Thoracic aorta (tissue), 2 donors: ENCODE data around the gene YIPF3. TPM values are rescaled to one million over a fixed set of nuclear protein-coding genes. Genes with fewer than 3 reads are reported as not detected.

ENCODE experiments used
- ATAC-seq: fragments of 150-250 bp; one replicate; pipeline ENCODE4 v1.8.0; 2017; ENCODE audit warnings: low read depth; ENCODE audit not compliant: insufficient number of reproducible peaks, low FRiP score
- DNase-seq: peaks from one replicate; pipeline ENCODE4 v3.0.0-alpha.2; 2020; ENCODE audit warnings: low spot score
- H3K27ac ChIP-seq, 2 donors: fragments of 200-600 bp; sonication (generic); 1 replicate in 1 of 2; 2 replicates in 1 of 2; pipeline ENCODE4 v1.5.1; 2016; ENCODE audit warnings: mild to moderate bottlenecking in 2 of 2, moderate library complexity in 2 of 2
- H3K27me3 ChIP-seq: fragments of 200-600 bp; sonication (generic); replicated peaks from 2 replicates; pipeline ENCODE4 v1.6.0; 2016; ENCODE audit warnings: mild to moderate bottlenecking; ENCODE audit not compliant: insufficient read depth
- H3K36me3 ChIP-seq: fragments of 200-600 bp; sonication (generic); one replicate; pipeline ENCODE4 v1.5.1; 2016
- H3K4me1 ChIP-seq, 2 donors: fragments of 200-600 bp; sonication (generic); 1 replicate in 1 of 2; 2 replicates in 1 of 2; pipeline versions ENCODE4 v1.5.1 to v1.6.0; 2016; ENCODE audit warnings: low read depth in 2 of 2, mild to moderate bottlenecking in 1 of 2; ENCODE audit not compliant: control insufficient read depth in 1 of 2
- H3K4me3 ChIP-seq: fragments of 200-600 bp; sonication (generic); 2 replicates; pipeline ENCODE4 v1.5.1; 2016; ENCODE audit warnings: mild to moderate bottlenecking
- H3K9me3 ChIP-seq: fragments of 200-600 bp; sonication (generic); 2 replicates; pipeline ENCODE4 v1.5.1; 2016
- total RNA-seq, 2 donors: library from RNA; depleted of rRNA; stranded (reverse); fragments of >200 nt; gene quantifications; one replicate each; pipeline versions ENCODE4 v1.1.0 to v1.2.3, GENCODE V29; 2016
- TF ChIP-seq, protein P1 (sequence below): fragments of 200-600 bp; sonication (generic); IDR thresholded peaks from one replicate; pipeline ENCODE4 v1.5.1; 2019; ENCODE audit warnings: antibody characterized with exemption

YIPF3 gene
- total RNA-seq, 2 donors from 2014 or later = 92.2 to 160 TPM

DNA sequence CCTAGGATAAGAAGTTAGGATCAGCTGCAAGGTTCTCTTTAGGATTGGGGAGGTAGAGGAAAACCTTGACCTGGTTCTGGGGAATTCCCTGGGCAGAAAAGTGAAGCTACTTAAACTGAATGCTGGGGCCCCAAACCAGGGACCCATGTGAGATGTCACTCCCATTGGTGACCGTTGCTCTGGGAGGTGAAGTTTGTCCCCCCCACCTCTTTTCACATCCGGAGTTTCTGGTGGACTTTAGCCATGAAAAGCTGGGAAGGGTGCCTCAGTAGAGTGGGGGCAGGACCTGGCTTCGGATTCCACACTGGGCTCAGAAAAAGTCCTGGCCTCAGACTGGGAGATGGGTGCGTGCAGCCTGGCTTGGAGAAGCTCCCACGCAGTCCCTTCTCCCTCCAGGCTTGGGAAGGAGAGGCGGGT is 26.2 kb downstream of the YIPF3 start:
- ATAC-seq (no peak), DNase-seq (no peak)
- TF ChIP-seq, protein P1, sequence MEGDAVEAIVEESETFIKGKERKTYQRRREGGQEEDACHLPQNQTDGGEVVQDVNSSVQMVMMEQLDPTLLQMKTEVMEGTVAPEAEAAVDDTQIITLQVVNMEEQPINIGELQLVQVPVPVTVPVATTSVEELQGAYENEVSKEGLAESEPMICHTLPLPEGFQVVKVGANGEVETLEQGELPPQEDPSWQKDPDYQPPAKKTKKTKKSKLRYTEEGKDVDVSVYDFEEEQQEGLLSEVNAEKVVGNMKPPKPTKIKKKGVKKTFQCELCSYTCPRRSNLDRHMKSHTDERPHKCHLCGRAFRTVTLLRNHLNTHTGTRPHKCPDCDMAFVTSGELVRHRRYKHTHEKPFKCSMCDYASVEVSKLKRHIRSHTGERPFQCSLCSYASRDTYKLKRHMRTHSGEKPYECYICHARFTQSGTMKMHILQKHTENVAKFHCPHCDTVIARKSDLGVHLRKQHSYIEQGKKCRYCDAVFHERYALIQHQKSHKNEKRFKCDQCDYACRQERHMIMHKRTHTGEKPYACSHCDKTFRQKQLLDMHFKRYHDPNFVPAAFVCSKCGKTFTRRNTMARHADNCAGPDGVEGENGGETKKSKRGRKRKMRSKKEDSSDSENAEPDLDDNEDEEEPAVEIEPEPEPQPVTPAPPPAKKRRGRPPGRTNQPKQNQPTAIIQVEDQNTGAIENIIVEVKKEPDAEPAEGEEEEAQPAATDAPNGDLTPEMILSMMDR = no peak
- Histone ChIP-seq H3K9me3 (no peaks in the 10 kb centered on the region), H3K4me1 (peaks cover 4 to 17% of the 10 kb centered on the region in 2 donors), H3K4me3 (no peak overlapping the region), H3K27me3 (no peaks in the 10 kb centered on the region), H3K36me3 (peaks cover 2% of the 10 kb centered on the region), H3K27ac (no peak overlapping the region)

DNA sequence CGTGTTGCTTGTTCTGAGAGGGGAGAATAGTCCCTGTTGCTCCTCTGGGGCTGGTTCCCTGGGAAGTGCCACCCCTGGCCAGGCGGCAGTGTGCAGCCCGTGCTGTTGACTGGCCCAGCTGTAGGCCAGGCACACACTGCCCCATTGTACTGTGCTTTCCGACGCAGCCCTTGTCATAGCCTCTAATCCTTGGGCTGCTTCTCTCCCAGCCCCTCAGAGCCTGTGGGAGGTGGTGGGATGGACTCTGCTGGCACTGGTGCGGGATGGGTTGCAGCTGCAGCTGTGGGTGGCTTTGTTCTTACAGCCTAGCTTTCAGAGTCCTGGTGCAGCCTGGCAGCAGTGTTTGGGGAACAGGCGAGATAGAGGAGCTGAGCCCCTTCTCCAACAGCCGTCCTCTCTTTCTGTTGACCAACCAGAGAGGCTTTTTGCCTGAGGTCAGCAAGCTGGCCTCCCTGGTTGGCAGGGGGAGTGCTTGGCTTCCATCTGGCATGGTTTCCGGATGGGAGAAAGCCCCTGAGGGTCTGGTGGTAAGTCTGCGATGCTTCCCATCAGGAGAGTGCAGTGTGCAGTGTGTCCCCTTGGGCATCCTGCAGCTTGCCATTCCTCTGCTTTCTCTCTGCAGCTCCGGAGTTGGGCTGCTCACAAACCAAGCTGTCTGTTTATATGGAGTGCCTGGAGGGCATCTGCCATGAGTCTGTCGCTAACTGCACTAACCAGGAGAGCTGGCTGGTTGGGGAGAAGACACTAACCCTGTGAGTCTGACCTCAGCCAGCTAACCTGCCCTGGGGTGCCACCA is 27.3 kb downstream of the YIPF3 start:
- Histone ChIP-seq H3K27me3 (no peaks in the 10 kb centered on the region), H3K4me3 (no peak overlapping the region), H3K27ac (no peak overlapping the region), H3K36me3 (peaks cover 3% of the 10 kb centered on the region), H3K9me3 (no peaks in the 10 kb centered on the region), H3K4me1 (peaks cover 0 to 14% of the 10 kb centered on the region in 2 donors)
- TF ChIP-seq, protein P1 = no peak
- DNase-seq (no peak), ATAC-seq (no peak)

DNA sequence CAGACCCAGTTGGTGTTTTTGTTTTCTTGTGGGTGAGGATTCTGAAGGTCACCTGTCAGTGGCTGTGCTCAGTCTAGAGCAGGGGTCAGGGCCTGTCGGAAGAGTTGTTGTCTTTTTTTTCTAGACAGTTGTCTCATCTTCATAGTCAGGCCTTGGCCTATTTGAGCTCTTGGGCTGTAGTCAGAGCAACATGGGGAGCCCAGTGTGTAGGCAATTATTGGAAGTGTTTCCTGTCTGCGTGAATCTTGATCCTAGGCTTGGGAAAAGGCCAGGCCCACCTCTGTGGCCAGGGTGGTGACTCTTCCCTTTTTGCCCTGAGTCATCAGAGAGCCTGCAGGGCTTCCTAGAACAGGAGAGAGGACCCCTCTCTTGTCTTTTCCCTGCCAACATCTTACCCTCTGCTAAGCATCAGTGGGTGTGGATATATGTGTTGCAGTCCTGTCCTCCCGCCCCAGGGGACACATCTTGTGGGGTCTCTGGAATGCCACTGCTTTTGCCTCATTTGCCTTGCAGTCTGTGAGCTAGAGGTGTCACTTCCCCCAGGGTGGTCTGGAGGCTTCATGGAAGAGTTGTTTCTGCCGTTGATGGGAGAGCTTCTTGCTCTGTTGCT is 28.0 kb downstream of the YIPF3 start:
- Histone ChIP-seq H3K4me3 (no peak overlapping the region), H3K36me3 (peaks cover 3% of the 10 kb centered on the region), H3K9me3 (no peaks in the 10 kb centered on the region), H3K27ac (no peak overlapping the region), H3K27me3 (no peaks in the 10 kb centered on the region), H3K4me1 (peaks cover 0 to 14% of the 10 kb centered on the region in 2 donors)
- TF ChIP-seq, protein P1 = no peak
- ATAC-seq = no peak
- DNase-seq = no peak

DNA sequence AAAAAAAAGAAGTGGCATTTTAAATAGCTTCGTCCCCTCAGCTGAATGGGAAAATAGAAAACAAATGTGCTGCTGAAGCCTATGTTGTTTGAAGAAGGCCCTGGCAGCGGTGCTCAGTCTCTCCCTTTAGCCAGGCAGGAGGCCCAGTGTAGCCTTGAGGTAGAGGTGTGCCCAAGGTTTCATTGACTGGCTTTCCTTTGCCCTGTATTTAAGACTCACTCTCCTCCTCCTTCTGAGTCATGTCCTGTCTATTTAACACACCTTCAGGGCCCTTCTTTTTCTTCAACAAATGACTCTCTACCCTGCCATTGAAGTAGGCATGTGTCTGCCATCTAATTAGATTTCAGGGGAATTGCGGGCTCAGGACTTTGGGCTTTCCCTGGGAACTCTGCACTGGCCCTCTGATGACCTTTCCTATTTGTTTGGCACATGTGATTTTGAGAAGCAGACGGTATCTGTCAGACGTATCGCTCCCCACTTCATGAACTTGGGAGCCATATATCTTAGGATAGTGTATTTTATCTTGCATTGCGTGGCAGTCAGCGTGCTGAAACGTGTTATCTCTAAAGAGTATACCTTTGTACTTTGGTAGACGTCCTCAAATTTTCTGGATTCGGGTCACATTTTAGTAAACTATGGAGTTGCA is 35.0 kb downstream of the YIPF3 start:
- Histone ChIP-seq H3K36me3 (peaks cover 3% of the 10 kb centered on the region), H3K4me3 (no peak overlapping the region)
- ATAC-seq = no peak

More for the DNA sequence above, 35.0 kb downstream of the YIPF3 start:
- Histone ChIP-seq H3K27ac (no peak overlapping the region), H3K27me3 (no peaks in the 10 kb centered on the region), H3K9me3 (no peaks in the 10 kb centered on the region), H3K4me1 (peaks cover 6 to 22% of the 10 kb centered on the region in 2 donors)
- no peak for DNase-seq
- TF ChIP-seq, protein P1 = no peak
